H9 (cell line): ENCODE results near the gene ZFPM1. TPM values are rescaled to one million over a fixed set of nuclear protein-coding genes. Genes with fewer than 3 reads are reported as not detected.

Experiments
- DNase-seq: peaks from one replicate; pipeline ENCODE4 v3.0.0-alpha.2; 2017
- H2AFZ ChIP-seq: one replicate; pipeline ENCODE4 v1.6.1; 2013; ENCODE audit warnings: mild to moderate bottlenecking, low read length, control low read depth, moderate library complexity
- H2AK5ac ChIP-seq: 2 replicates; pipeline ENCODE4 v1.6.1; 2013; ENCODE audit warnings: low read length, control low read depth, mixed read lengths; ENCODE audit not compliant: insufficient read length
- H2BK120ac ChIP-seq: one replicate; pipeline ENCODE4 v1.6.1; 2013; ENCODE audit warnings: low read depth, mild to moderate bottlenecking, low read length, control low read depth, inconsistent platforms; ENCODE audit not compliant: poor library complexity, severe bottlenecking
- H2BK12ac ChIP-seq: 2 replicates; pipeline ENCODE4 v1.6.1; 2013; ENCODE audit warnings: low read length, control low read depth, mixed read lengths, low read depth; ENCODE audit not compliant: insufficient read length
- H2BK15ac ChIP-seq: 2 replicates; pipeline ENCODE4 v1.6.1; 2013; ENCODE audit warnings: low read depth, low read length, control low read depth
- H2BK20ac ChIP-seq: one replicate; pipeline ENCODE4 v1.6.1; 2013; ENCODE audit warnings: low read depth, mild to moderate bottlenecking, low read length, control low read depth, inconsistent platforms; ENCODE audit not compliant: poor library complexity, severe bottlenecking
- H2BK5ac ChIP-seq: 2 replicates; pipeline ENCODE4 v1.6.1; 2013; ENCODE audit warnings: low read length, control low read depth, mixed read lengths; ENCODE audit not compliant: insufficient read length
- H3K14ac ChIP-seq: 2 replicates; pipeline ENCODE4 v1.6.1; 2013; ENCODE audit warnings: low read length, control low read depth; ENCODE audit not compliant: insufficient read depth
- H3K18ac ChIP-seq: 2 replicates; pipeline ENCODE4 v1.6.1; 2013; ENCODE audit warnings: low read depth, mild to moderate bottlenecking, mixed read lengths, low read length, control low read depth; ENCODE audit not compliant: insufficient read length
- H3K23ac ChIP-seq: 2 replicates; pipeline ENCODE4 v1.6.1; 2013; ENCODE audit warnings: low read length, control low read depth, mixed read lengths, low read depth; ENCODE audit not compliant: insufficient read length
- H3K23me2 ChIP-seq: 2 replicates; pipeline ENCODE4 v1.6.1; 2013; ENCODE audit warnings: low read depth, mild to moderate bottlenecking, mixed read lengths, low read length, control low read depth; ENCODE audit not compliant: insufficient read length, poor library complexity, severe bottlenecking
- H3K27ac ChIP-seq: 2 replicates; pipeline ENCODE4 v1.5.1; 2013; ENCODE audit warnings: low read length, control low read depth, mixed read lengths, low read depth; ENCODE audit not compliant: insufficient read length
- H3K27me3 ChIP-seq: 2 replicates; pipeline ENCODE4 v1.6.1; 2013; ENCODE audit warnings: low read length, control low read depth, inconsistent platforms; ENCODE audit not compliant: insufficient read depth
- H3K4ac ChIP-seq: 2 replicates; pipeline ENCODE4 v1.6.1; 2013; ENCODE audit warnings: low read depth, mild to moderate bottlenecking, control low read depth, inconsistent platforms, low read length, moderate library complexity
- H3K4me1 ChIP-seq: 2 replicates; pipeline ENCODE4 v1.6.1; 2013; ENCODE audit warnings: low read length, control low read depth, inconsistent platforms; ENCODE audit not compliant: insufficient read depth
- H3K4me2 ChIP-seq: 2 replicates; pipeline ENCODE4 v1.6.1; 2013; ENCODE audit warnings: low read length, control low read depth, mixed read lengths; ENCODE audit not compliant: insufficient read length, insufficient read depth
- H3K56ac ChIP-seq: 2 replicates; pipeline ENCODE4 v1.6.1; 2013; ENCODE audit warnings: low read depth, mild to moderate bottlenecking, mixed read lengths, low read length, control low read depth; ENCODE audit not compliant: insufficient read length
- H3K79me1 ChIP-seq: 2 replicates; pipeline ENCODE4 v1.6.1; 2013; ENCODE audit warnings: low read depth, mild to moderate bottlenecking, moderate library complexity, low read length, control low read depth, inconsistent platforms; ENCODE audit not compliant: insufficient read depth, poor library complexity, severe bottlenecking
- H3K79me2 ChIP-seq: 2 replicates; pipeline ENCODE4 v1.6.1; 2013; ENCODE audit warnings: low read length, control low read depth, inconsistent platforms; ENCODE audit not compliant: insufficient read depth
- H3K9ac ChIP-seq: 2 replicates; pipeline ENCODE4 v1.6.1; 2013; ENCODE audit warnings: low read length, control low read depth, mixed read lengths; ENCODE audit not compliant: insufficient read length; ENCODE audit errors: extremely low read depth
- H3K9me3 ChIP-seq: one replicate; pipeline ENCODE4 v1.6.1; 2013; ENCODE audit warnings: low read depth, low read length, inconsistent platforms; ENCODE audit not compliant: control insufficient read depth
- H3T11ph ChIP-seq: one replicate; pipeline ENCODE4 v1.6.1; 2013; ENCODE audit warnings: mild to moderate bottlenecking, low read length, control low read depth, inconsistent platforms
- H4K20me1 ChIP-seq: one replicate; pipeline ENCODE4 v1.6.1; 2013; ENCODE audit not compliant: control insufficient read depth, insufficient read length, insufficient read depth
- H4K5ac ChIP-seq: 2 replicates; pipeline ENCODE4 v1.6.1; 2013; ENCODE audit warnings: low read depth, mild to moderate bottlenecking, mixed read lengths, low read length, control low read depth; ENCODE audit not compliant: insufficient read length
- H4K8ac ChIP-seq: replicated peaks from 2 replicates; pipeline ENCODE4 v1.6.1; 2013; ENCODE audit warnings: low read length, control low read depth, mixed read lengths, low read depth; ENCODE audit not compliant: insufficient read length
- H4K91ac ChIP-seq: 2 replicates; pipeline ENCODE4 v1.6.1; 2013; ENCODE audit warnings: low read depth, mild to moderate bottlenecking, moderate library complexity, mixed read lengths, low read length, control low read depth; ENCODE audit not compliant: insufficient read length
- H3K27ac Mint-ChIP-seq, 3 experiments: 2 replicates in 2 of 3; 3 replicates in 1 of 3; pipeline ENCODE4 v1.8.0; 2020 to 2021; ENCODE audit warnings: mixed read lengths in 3 of 3, mild to moderate bottlenecking in 1 of 3, moderate library complexity in 1 of 3
- H3K27me3 Mint-ChIP-seq: 2 replicates; pipeline ENCODE4 v1.8.0; 2021; ENCODE audit warnings: low read depth, mild to moderate bottlenecking, moderate library complexity, mixed read lengths
- H3K36me3 Mint-ChIP-seq, 3 experiments: 2 replicates in 2 of 3; 3 replicates in 1 of 3; pipeline ENCODE4 v1.8.0; 2020 to 2021; ENCODE audit warnings: low read depth in 3 of 3, mixed read lengths in 3 of 3; ENCODE audit not compliant: insufficient read depth in 1 of 3
- H3K4me1 Mint-ChIP-seq, 2 experiments: 2 replicates each; pipeline ENCODE4 v1.8.0; 2020; ENCODE audit warnings: mixed read lengths in 2 of 2
- H3K4me3 Mint-ChIP-seq, 2 experiments: 2 replicates in 1 of 2; 3 replicates in 1 of 2; pipeline ENCODE4 v1.8.0; 2020 to 2021; ENCODE audit warnings: mild to moderate bottlenecking in 2 of 2, mixed read lengths in 2 of 2, moderate library complexity in 1 of 2
- H3K9me3 Mint-ChIP-seq, 2 experiments: 2 replicates in 1 of 2; 3 replicates in 1 of 2; pipeline ENCODE4 v1.8.0; 2020; ENCODE audit warnings: mild to moderate bottlenecking in 2 of 2, mixed read lengths in 2 of 2, moderate library complexity in 1 of 2
- CTCF ChIP-seq: fragments of 200-600 bp; sonication (generic); conservative IDR thresholded peaks from 3 replicates; pipeline ENCODE4 v1.8.0; 2021; ENCODE audit warnings: antibody characterized with exemption, mild to moderate bottlenecking
- WGBS: extraction: QIAGEN DNeasy Blood & Tissue Kit; methylation state at CpG from one replicate; pipeline ENCODE4 v1.1.7; 2013; ENCODE audit warnings: missing lambda C conversion rate, low lambda C conversion rate, mixed read lengths; ENCODE audit not compliant: insufficient read length; ENCODE audit errors: extremely low coverage; 5-methylcytosine and 5-hydroxymethylcytosine counted together
- total RNA-seq: library from RNA; stranded (reverse); gene quantifications from 2 replicates; pipeline ENCODE4 v1.2.1, GENCODE V29; 2021

Gene ZFPM1
- total RNA-seq, 1 experiment from 2014 or later, result 3.6 TPM

GRCh38 chr16:88435437-88436355 lies 17.4 kb upstream of the ZFPM1 start:
- Mint-ChIP-seq H3K36me3 (no peaks in the 10 kb centered on the region), H3K27me3 (peaks cover 2% of the 10 kb centered on the region), H3K9me3 (no peaks in the 10 kb centered on the region), H3K27ac (peak overlapping the region in 1 of 3 experiments; percentile 48; a peak in 2 of 7 replicates), H3K4me3 (no peak overlapping the region), H3K4me1 (no peaks in the 10 kb centered on the region)
- no peak overlapping the region for H4K5ac ChIP-seq
- no peak overlapping the region for H2BK5ac ChIP-seq
- no peak overlapping the region for H3K27ac ChIP-seq
- H3K4me1 ChIP-seq, result no peaks in the 10 kb centered on the region
- no CpG with 5 or more reads among the region's 36 CpGs for WGBS
- H2AFZ ChIP-seq, result no peak overlapping the region
- H3K9me3 ChIP-seq, result no peaks in the 10 kb centered on the region
- H3K79me2 ChIP-seq, result no peaks in the 10 kb centered on the region
- H3K23me2 ChIP-seq, result no peaks in the 10 kb centered on the region
- H3K4ac ChIP-seq, result no peak overlapping the region
- H4K91ac ChIP-seq, result no peak overlapping the region
- no peak overlapping the region for H3K4me2 ChIP-seq
- no peaks in the 10 kb centered on the region for H4K20me1 ChIP-seq
- no peak overlapping the region for H3K18ac ChIP-seq
- no peak overlapping the region for H2AK5ac ChIP-seq
- H3K27me3 ChIP-seq, result no peaks in the 10 kb centered on the region
- no peak for DNase-seq
- no peak overlapping the region for H2BK15ac ChIP-seq
- no peak overlapping the region for H2BK120ac ChIP-seq
- no peak overlapping the region for H2BK12ac ChIP-seq
- TF ChIP-seq CTCF, result no peak
- no peak overlapping the region for H4K8ac ChIP-seq
- no peak overlapping the region for H3K14ac ChIP-seq
- no peak overlapping the region for H3K9ac ChIP-seq
- H2BK20ac ChIP-seq, result no peak overlapping the region
- H3K56ac ChIP-seq, result no peak overlapping the region
- no peak overlapping the region for H3K23ac ChIP-seq
- no peaks in the 10 kb centered on the region for H3K79me1 ChIP-seq
- no peak overlapping the region for H3T11ph ChIP-seq
